ENCODE data around the gene NUP93.

The NUP93 gene

GRCh38 chr16:56823081-56823733 lies 93.3 kb downstream of the NUP93 start:
- no peak for DNase-seq

DNA sequence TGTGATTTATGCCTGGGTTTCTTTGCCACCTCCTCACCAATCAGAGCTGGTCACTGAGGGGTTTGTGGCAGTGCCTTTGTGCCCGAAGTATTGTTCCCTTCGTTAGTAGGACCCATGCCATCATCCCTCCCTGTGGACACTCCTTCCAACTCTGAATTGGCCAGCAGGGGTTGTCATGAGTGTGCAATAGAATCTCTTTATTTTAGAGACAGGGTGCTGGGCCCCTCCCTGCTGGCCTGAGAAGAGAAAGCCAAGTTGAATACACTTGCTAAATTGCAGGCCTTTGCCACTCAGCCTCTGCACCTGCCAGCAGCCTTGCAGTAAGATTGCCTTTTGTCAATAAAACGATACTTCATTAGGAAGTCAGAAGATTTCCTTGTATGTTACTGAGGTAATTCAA lies 94.4 kb downstream of the NUP93 start:
- no peak for DNase-seq

DNA sequence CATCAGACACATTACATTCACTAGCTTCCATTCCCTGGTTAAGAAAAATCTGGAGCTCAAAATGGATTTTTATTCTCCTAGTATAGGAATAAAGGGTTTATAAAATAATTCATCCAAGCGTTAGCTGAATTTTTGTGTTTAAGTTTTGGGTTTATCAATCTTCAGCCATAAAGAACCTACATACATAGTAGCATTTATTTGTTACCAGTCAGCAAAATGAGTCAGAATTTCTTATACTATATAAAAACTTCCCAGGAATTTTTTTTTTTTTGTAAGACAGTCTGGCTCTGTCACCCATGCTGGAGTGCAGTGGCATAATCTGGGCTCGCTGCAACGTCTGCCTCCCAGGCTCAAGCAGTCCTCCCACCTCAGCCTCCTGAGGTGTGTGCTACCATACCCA lies 94.9 kb downstream of the NUP93 start:
- DNase-seq: no peak

- DNase-seq: no peak
Measured at GRCh38 chr16:56825826-56826225, 95.9 kb downstream of the NUP93 start.

GRCh38 chr16:56828647-56829046 lies 98.7 kb downstream of the NUP93 start:
- DNase-seq: no peak

DNA sequence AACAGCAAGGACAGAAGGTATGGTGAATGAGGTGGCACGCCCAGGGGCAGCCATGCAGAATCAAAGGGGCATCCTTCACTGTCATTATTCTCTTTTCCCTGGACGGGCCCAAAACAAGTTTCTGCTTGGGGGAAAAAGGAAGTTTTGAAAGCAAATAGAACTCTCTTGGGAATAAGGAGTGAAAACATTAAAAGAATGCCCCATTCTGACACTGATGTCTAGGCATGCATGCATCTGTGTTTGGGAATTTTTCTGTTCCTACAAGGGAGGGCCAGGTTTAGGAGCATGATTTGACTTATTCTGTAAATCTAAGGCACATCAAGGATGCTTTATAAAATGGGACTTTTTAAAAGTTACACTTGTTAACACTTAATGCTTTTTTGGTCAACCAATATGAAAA lies 100.7 kb downstream of the NUP93 start:
- DNase-seq: no peak

- no peak for DNase-seq
Measured at GRCh38 chr16:56832768-56833167, 102.8 kb downstream of the NUP93 start.

DNA sequence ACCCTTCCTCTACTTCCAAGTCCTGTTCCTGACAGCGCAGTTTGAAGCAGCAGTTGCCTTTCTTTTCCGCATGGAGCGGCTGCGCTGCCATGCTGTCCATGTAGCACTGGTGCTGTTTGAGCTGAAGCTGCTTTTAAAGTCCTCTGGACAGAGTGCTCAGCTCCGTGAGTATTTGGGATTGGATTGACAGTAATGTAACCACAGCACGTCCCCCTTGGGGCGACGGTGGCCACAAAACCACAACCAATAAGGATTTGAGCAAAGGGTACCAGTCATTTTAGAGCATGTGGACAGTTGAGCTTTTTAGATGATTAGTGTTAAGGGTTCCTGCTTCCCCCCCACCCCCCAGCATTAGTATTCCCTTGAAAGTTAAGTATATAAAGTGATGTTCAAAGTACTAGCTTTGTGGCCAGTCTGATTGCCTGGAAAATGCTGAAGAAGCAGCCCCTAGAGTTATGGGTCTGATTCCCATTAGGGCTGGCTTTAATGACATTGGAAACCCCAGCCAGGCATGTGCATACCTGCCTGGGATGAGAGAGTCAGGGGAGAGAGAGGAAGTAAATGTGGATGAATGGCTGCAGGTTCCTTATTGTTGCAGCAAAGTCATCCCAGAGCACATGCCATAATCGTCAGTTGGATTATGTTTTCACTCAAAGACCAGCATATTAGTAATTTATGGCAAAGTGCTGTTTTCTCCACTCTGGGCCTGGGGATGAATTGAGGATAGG lies 103.5 kb downstream of the NUP93 start:
- no peak for DNase-seq

DNA sequence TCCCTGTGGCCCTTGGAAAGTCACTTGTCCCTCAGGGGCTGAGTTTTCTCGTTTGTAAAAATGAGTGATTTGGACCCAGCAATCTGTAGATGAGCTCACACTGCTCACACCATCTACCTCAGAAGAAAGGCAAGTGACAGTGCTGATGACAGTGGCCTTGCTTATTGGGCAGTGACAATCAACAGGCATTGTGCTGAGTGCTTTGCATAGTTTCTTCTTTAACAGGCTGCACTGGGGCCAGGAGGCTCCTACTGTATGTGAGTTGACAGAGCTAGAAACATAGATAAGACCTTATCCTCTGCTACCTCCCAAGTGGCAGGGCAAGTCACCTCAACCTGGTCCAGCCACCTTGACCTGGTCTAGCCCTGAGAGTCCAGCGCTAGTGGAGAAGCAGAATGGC lies 105.4 kb downstream of the NUP93 start:
- DNase-seq: no peak

GRCh38 chr16:56836410-56837230 lies 106.7 kb downstream of the NUP93 start:
- DNase-seq: no peak

GRCh38 chr16:56838622-56839337 lies 108.9 kb downstream of the NUP93 start:
- no peak for DNase-seq

DNA sequence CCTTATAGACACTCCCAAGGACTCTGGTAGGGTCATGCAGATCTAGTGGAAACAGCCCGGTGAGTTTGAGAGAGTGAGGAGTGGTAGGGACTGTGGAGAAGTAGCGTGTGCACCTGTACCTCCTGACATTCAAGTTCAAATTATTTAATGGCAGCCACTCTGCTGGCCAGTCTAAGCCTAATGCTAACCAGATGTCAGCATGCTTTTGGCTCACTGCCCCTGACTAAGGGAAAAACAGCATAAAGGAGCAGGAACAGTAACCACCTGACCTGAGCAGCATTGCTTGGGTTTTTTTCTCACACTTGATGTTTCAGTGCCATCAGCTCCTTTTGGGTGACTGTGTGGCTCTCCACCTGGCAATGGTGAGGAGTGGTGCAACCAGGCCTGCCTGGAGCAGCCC lies 111.3 kb downstream of the NUP93 start:
- no peak for DNase-seq

DNA sequence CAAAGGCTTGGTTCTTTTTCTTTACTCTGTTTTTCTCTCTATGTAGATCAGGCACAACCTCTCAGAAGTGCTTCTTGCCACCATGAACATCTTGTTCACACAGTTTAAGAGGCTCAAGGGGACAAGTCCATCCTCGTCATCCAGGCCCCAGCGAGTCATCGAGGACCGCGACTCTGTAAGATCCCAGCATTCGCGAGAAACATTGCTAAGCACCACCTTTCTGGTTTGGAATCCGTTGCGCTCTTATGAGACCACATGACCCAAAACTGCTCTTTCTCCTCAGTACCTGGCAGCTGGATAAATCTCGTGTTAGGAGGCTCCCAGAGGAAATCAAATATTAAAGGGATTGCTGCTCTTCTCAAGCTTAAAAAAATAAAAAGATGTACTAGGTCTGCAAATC lies 111.7 kb downstream of the NUP93 start:
- DNase-seq: no peak

GRCh38 chr16:56842133-56842532 lies 112.2 kb downstream of the NUP93 start:
- no peak for DNase-seq

DNA sequence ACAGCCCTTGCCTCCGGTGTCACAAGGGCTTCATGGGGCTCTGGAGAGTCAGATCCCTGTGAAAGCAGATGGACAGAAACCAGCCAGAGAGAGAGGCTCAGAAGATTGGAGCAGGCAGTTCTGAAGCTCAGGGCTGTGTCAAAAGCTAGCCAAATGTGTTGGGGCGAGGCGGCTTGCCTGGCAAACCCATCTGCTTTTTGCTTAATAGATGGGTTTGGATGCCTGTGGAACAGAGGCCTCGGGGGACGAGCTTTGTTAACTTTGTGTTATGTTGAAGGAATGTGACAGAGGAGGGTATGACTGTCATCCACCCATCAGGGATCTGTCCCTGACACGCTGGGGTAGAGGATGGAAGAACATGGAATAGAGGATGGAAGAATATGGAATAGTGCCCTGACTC lies 114.1 kb downstream of the NUP93 start:
- DNase-seq: no peak

- DNase-seq: no peak
Measured at GRCh38 chr16:56847173-56847910, 117.4 kb downstream of the NUP93 start.

GRCh38 chr16:56848029-56848936 lies 118.4 kb downstream of the NUP93 start:
- no peak for DNase-seq

DNA sequence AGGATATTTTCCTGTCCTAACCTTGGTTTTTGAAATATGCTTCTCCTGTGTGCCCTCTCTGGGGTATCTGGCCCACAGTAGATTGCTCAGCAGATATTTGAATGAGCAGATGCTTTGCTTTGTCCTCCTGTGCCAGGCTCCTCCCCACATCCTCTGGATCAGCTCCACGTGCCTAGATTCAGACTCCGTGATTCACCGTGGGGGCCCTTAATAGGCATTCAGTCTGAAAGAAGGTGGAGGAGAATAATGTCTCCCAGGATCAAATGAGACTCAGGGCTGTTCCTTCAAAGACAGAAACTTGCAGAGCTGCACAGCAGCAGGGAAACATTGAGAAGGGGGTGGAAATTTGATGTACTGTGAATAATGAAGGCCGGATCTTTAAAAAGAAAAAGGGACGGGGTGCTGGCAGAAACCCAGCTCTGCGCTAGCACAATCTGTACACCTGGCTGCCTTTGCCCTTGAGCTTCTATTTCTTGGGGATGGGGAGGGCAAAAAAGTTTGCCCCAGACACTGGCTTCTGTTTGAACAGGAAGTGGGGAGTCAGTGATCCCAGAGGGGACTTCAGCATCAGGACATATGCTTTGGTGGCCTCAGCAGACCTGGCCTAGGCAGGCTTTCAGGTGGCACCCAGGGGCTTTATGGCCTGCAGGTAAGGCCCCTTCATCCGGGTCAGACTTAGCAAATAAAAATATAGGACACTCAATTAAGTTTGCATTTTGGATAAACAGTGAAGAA lies 119.2 kb downstream of the NUP93 start:
- DNase-seq: no peak

- DNase-seq: no peak
Measured at GRCh38 chr16:56849690-56850680, 120.1 kb downstream of the NUP93 start.
